Karpas-422 (cell line): Measurements from ENCODE around the gene HDAC4. TPM values are rescaled to one million over a fixed set of nuclear protein-coding genes. Genes with fewer than 3 reads are reported as not detected.

Experiments used
- DNase-seq: peaks from one replicate; pipeline ENCODE4 v3.0.0-alpha.2; 2015
- H2AFZ ChIP-seq: fragments of 200-600 bp; sonication (generic); 2 replicates; pipeline ENCODE4 v1.6.1; 2014; ENCODE audit warnings: antibody characterized with exemption, low read length, mixed read lengths
- H3K27ac ChIP-seq: fragments of 200-600 bp; sonication (generic); 2 replicates; pipeline ENCODE4 v1.5.1; 2014; ENCODE audit warnings: mild to moderate bottlenecking, low read length, moderate library complexity
- H3K27me3 ChIP-seq: fragments of 200-600 bp; sonication (generic); 2 replicates; pipeline ENCODE4 v1.6.1; 2014; ENCODE audit warnings: low read length, mixed read lengths
- H3K36me3 ChIP-seq: fragments of 200-600 bp; sonication (generic); 2 replicates; pipeline ENCODE4 v1.6.1; 2014; ENCODE audit warnings: low read length, mixed read lengths; ENCODE audit not compliant: insufficient read depth
- H3K4me1 ChIP-seq: fragments of 200-600 bp; sonication (generic); 2 replicates; pipeline ENCODE4 v1.6.1; 2014; ENCODE audit warnings: mild to moderate bottlenecking, low read length, mixed read lengths
- H3K4me2 ChIP-seq: fragments of 200-600 bp; sonication (generic); 2 replicates; pipeline ENCODE4 v1.6.1; 2014; ENCODE audit warnings: low read length, low read depth, mild to moderate bottlenecking; ENCODE audit not compliant: poor library complexity, severe bottlenecking
- H3K4me3 ChIP-seq: fragments of 200-600 bp; sonication (generic); 2 replicates; pipeline ENCODE4 v1.5.1; 2014; ENCODE audit warnings: mild to moderate bottlenecking, antibody characterized with exemption, low read length, mixed read lengths
- H3K79me2 ChIP-seq: fragments of 200-600 bp; sonication (generic); 2 replicates; pipeline ENCODE4 v1.6.1; 2014; ENCODE audit warnings: mild to moderate bottlenecking, low read length, mixed read lengths
- H3K9ac ChIP-seq: fragments of 200-600 bp; sonication (generic); 2 replicates; pipeline ENCODE4 v1.6.0; 2014; ENCODE audit warnings: low read length
- H3K9me2 ChIP-seq: fragments of 200-600 bp; sonication (generic), shearing (Covaris generic); replicated peaks from 2 replicates; pipeline ENCODE4 v1.6.0; 2014; ENCODE audit warnings: mild to moderate bottlenecking, low read length, moderate library complexity; ENCODE audit not compliant: insufficient read depth
- H3K9me3 ChIP-seq: fragments of 300-700, 200-600 bp; sonication (generic); 2 replicates; pipeline ENCODE4 v1.6.1; 2014; ENCODE audit warnings: low read length, mixed read lengths
- H4K20me1 ChIP-seq: fragments of 200-600 bp; sonication (generic); 2 replicates; pipeline ENCODE4 v1.6.1; 2014; ENCODE audit warnings: mild to moderate bottlenecking, antibody characterized with exemption, low read length, low read depth; ENCODE audit not compliant: insufficient read depth
- total RNA-seq: library from RNA; depleted of rRNA; stranded (reverse); fragments of >200 nt; shearing (Covaris generic); gene quantifications from 2 replicates; pipeline ENCODE4 v1.2.3, GENCODE V29; 2014; ENCODE audit warnings: low replicate concordance

The HDAC4 gene
- total RNA-seq, 1 experiment from 2014 or later, result 8.5 TPM

GRCh38 chr2:239146011-239146641, 254.7 kb downstream of the HDAC4 start:
- no peak overlapping the region for H3K4me2 ChIP-seq
- H3K27ac ChIP-seq, result no peak overlapping the region
- no peaks in the 10 kb centered on the region for H3K27me3 ChIP-seq

GRCh38 chr2:239145601-239146000, 255.2 kb downstream of the HDAC4 start:
- Histone ChIP-seq H3K79me2 (no peaks in the 10 kb centered on the region), H3K27ac (no peak overlapping the region), H2AFZ (no peak overlapping the region), H3K36me3 (no peaks in the 10 kb centered on the region), H3K9me3 (no peaks in the 10 kb centered on the region), H3K27me3 (no peaks in the 10 kb centered on the region), H3K4me1 (no peaks in the 10 kb centered on the region), H3K4me3 (no peak overlapping the region), H4K20me1 (no peaks in the 10 kb centered on the region), H3K9ac (no peak overlapping the region), H3K9me2 (no peaks in the 10 kb centered on the region), H3K4me2 (no peak overlapping the region)
- DNase-seq, result no peak

More at GRCh38 chr2:239146011-239146641, 254.7 kb downstream of the HDAC4 start:
- Histone ChIP-seq H2AFZ (no peak overlapping the region), H3K9ac (no peak overlapping the region), H3K9me3 (no peaks in the 10 kb centered on the region), H3K4me1 (no peaks in the 10 kb centered on the region), H3K36me3 (no peaks in the 10 kb centered on the region), H3K9me2 (no peaks in the 10 kb centered on the region), H4K20me1 (no peaks in the 10 kb centered on the region), H3K79me2 (no peaks in the 10 kb centered on the region), H3K4me3 (no peak overlapping the region)
- no peak for DNase-seq

- no peak for DNase-seq
- Histone ChIP-seq H3K9me2 (no peaks in the 10 kb centered on the region), H3K36me3 (no peaks in the 10 kb centered on the region), H3K27me3 (no peaks in the 10 kb centered on the region), H3K4me3 (no peak overlapping the region), H3K9me3 (no peaks in the 10 kb centered on the region), H4K20me1 (no peaks in the 10 kb centered on the region), H3K9ac (no peak overlapping the region), H3K27ac (no peak overlapping the region), H3K4me1 (no peaks in the 10 kb centered on the region), H3K79me2 (no peaks in the 10 kb centered on the region), H3K4me2 (no peak overlapping the region), H2AFZ (no peak overlapping the region)
Measured at GRCh38 chr2:239145106-239145505, 255.7 kb downstream of the HDAC4 start.

- Histone ChIP-seq H3K4me3 (no peak overlapping the region), H3K4me1 (no peaks in the 10 kb centered on the region), H3K9me3 (no peaks in the 10 kb centered on the region), H2AFZ (no peak overlapping the region), H3K4me2 (no peak overlapping the region), H4K20me1 (no peaks in the 10 kb centered on the region), H3K36me3 (no peaks in the 10 kb centered on the region), H3K79me2 (no peaks in the 10 kb centered on the region), H3K27me3 (no peaks in the 10 kb centered on the region), H3K9me2 (no peaks in the 10 kb centered on the region), H3K9ac (no peak overlapping the region), H3K27ac (no peak overlapping the region)
- no peak for DNase-seq
Measured at GRCh38 chr2:239144713-239144999, 256.2 kb downstream of the HDAC4 start.

- Histone ChIP-seq H3K9ac (no peak overlapping the region), H3K27ac (no peak overlapping the region), H3K9me2 (no peaks in the 10 kb centered on the region), H3K79me2 (no peaks in the 10 kb centered on the region), H3K4me1 (no peaks in the 10 kb centered on the region), H3K27me3 (no peaks in the 10 kb centered on the region), H3K36me3 (no peaks in the 10 kb centered on the region), H3K4me2 (no peak overlapping the region), H2AFZ (no peak overlapping the region), H4K20me1 (no peaks in the 10 kb centered on the region), H3K4me3 (no peak overlapping the region), H3K9me3 (no peaks in the 10 kb centered on the region)
- DNase-seq, result peak; percentile 62
Measured at GRCh38 chr2:239143858-239144712, 256.7 kb downstream of the HDAC4 start.

- no peaks in the 10 kb centered on the region for H4K20me1 ChIP-seq
Measured at GRCh38 chr2:239142806-239143205, 258.0 kb downstream of the HDAC4 start.

GRCh38 chr2:239142296-239142695, 258.5 kb downstream of the HDAC4 start:
- Histone ChIP-seq H3K36me3 (no peaks in the 10 kb centered on the region), H3K27me3 (no peaks in the 10 kb centered on the region), H4K20me1 (no peaks in the 10 kb centered on the region), H3K9ac (no peak overlapping the region), H3K4me1 (no peaks in the 10 kb centered on the region), H3K79me2 (no peaks in the 10 kb centered on the region), H3K4me3 (no peak overlapping the region), H3K27ac (no peak overlapping the region), H3K9me2 (no peaks in the 10 kb centered on the region), H3K4me2 (no peak overlapping the region), H3K9me3 (no peaks in the 10 kb centered on the region), H2AFZ (no peak overlapping the region)
- DNase-seq, result no peak

More at GRCh38 chr2:239142806-239143205, 258.0 kb downstream of the HDAC4 start:
- Histone ChIP-seq H3K9me2 (no peaks in the 10 kb centered on the region), H3K9ac (no peak overlapping the region), H3K79me2 (no peaks in the 10 kb centered on the region), H3K36me3 (no peaks in the 10 kb centered on the region), H3K9me3 (no peaks in the 10 kb centered on the region), H2AFZ (no peak overlapping the region), H3K27me3 (no peaks in the 10 kb centered on the region), H3K4me2 (no peak overlapping the region), H3K4me3 (no peak overlapping the region), H3K27ac (no peak overlapping the region), H3K4me1 (no peaks in the 10 kb centered on the region)
- DNase-seq, result no peak

- no peak overlapping the region for H3K4me3 ChIP-seq
- H3K4me1 ChIP-seq, result no peaks in the 10 kb centered on the region
- no peaks in the 10 kb centered on the region for H3K9me3 ChIP-seq
- H3K27me3 ChIP-seq, result no peaks in the 10 kb centered on the region
- no peak overlapping the region for H3K27ac ChIP-seq
- H4K20me1 ChIP-seq, result no peaks in the 10 kb centered on the region
- H3K36me3 ChIP-seq, result no peaks in the 10 kb centered on the region
- no peak for DNase-seq
- no peak overlapping the region for H3K9ac ChIP-seq
- H3K4me2 ChIP-seq, result no peak overlapping the region
- no peak overlapping the region for H2AFZ ChIP-seq
- H3K79me2 ChIP-seq, result no peaks in the 10 kb centered on the region
- H3K9me2 ChIP-seq, result no peaks in the 10 kb centered on the region
Measured at GRCh38 chr2:239141021-239141760, 259.6 kb downstream of the HDAC4 start.
